HG03521 (cell line): Measurements from ENCODE around the gene AGTRAP.

Source experiments
- ATAC-seq: cut with Tn5 transposase; IDR thresholded peaks from one replicate; pipeline ENCODE4 v1.9.1; 2021; ENCODE audit warnings: mild to moderate bottlenecking, moderate library complexity; ENCODE audit not compliant: unreplicated experiment

The AGTRAP gene

DNA sequence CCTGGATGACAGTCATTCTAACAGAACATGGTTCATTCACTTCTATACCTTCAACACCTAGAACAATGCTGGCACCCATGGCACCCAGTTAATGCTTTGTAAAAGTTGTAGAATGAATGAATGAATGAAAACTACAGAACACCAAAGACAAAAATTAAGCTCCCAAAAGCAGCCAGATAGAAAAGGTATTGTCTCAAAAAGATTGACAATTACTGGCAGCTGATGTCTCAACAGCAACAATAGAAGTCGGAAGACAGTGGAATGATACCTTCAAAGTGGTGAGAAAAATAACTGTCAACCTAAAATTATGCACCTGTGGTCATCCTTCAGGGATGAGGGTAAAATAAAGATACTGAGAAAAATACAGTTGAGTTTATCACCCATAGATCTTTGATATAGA, 21.1 kb downstream of the AGTRAP start:
- ATAC-seq: no peak

DNA sequence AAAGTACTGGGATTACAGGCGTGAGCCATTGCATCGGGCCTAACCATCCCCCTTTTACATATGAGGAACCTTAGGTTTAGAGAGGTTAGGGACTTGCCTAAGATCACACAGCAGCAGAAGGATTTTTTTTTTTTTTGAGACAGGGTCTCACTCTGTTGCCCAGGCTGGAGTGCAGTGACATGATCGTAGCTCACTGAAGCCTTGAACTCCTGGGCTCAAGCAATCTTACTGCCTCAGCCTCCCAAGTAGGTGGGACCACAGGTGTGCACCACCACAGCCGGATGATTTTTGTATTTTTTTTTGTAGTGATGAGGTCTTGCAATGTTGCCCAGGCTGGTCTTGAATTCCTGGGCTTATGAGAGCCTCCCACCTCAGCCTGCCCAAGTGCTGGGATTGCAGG, 23.9 kb downstream of the AGTRAP start:
- no peak for ATAC-seq

DNA sequence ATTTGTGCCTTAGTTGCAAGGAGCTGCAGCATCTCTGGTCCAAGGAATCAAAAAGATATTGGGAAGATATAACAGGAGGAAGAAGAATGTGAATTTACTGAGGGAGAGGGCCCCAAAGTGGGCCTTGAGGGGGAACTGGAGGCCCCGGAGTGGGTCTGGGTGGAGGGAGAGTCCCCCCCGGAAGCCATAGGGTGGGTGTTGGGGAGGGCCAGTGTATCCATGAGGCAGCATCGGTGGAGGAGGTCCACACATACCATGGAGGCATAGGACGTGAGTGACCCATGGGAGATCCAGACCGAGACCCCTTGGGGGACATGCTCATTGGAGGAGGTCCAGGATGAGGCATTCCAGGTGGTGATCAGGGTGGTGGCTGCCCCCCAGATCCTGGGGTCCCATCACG, 25.3 kb downstream of the AGTRAP start:
- no peak for ATAC-seq

DNA sequence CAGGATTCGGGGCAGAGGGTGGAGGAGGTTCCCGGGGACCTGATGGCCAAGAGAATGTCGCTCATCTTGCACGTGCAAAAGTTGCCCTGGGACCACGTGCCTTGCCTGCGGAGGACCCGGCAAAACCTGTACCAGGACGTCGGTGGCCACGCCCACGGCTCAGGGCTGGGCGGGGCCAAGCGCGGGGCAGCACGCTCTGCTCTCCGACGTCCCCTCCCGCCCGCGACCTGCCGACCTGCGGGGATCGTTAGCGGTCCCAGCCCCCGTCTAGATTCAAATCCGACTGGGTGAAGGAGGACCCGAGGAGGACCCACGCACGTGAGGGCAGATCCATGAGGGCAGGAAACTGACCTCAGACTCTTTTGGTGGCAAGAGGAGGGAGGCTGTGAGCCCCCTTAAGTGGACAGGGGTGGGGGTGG, 26.1 kb downstream of the AGTRAP start, which contains the start of gene C1orf167:
TSS of gene C1orf167 (plus strand) at position 206 of the 419 bp plus-strand sequence. CDS start 2,208 bp downstream, outside the sequence.
- ATAC-seq: no peak

DNA sequence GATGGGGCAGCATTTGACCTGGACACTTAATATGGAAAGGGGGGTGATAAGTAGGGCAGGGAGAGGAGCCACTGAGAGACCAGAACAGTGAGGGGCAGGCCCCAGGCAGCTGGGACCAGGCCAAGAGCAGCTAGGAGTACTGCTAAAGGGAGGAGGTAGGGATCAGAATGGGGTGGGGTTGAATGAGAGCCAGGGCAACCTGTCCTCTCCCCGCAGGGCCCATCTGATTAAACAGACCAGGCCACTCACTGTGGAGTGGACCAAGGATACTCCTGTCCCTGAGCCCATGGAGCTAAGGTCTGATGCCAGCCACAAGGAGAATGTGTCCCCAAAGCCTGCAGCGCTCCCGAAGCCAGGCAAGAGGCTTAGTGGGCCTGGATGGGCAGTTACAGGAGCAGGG, 28.2 kb downstream of the AGTRAP start:
- ATAC-seq: no peak

DNA sequence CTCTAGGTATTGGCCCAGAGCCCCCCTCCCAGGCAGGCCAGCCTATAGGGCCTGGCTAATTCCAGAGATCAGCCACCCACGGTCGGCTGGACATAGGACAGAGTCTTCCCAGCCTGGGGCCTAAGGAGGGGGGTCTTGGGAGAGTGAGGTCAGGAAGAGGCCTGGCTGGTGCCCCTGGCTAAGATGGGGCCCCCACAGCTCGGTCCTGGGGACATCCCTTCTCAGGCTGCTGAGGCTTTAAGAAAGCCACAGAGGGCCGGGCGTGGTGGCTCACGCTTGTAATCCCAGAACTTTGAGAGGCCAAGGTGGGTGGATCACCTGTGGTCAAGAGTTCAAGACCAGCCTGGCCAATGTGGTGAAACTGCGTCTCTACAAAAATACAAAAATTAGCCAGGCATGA, 28.6 kb downstream of the AGTRAP start:
- no peak for ATAC-seq

DNA sequence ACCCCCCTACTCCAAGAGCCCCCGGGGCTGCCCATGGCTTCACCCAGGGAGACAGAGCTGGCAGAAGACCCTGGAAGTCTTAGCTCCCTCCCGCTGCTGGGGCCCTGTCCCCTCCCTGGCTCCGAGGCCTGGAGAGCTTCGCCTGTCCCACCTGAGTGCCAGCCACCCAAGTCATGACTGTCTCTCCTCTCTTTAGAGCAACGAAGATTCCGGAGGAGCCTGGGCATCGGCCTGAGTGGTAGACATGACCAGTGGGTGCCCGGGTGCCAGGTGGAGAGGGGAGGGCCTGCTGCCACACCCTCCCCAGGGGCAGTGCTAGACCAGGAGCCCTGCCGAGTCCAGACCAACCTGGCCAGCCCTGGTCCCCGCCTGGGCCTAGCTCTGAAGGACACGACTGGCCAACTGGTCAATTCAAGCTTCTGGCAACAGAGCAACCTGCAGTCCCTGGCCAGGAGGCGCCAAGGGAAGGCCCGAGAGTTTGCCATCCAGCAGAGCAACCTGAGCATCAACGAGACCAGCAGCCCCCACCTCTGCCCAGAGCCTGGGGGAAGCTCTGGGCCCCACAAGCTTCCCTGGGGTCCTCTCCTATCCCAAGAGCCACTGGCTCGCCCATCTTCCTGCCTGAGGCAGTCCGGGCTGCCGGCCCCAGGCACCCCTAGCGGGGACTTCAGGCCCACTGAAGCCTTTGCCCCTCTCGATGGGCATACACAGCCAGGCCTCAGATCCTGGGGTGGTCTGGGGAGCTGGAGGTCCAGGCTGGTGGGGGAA, 29.9 kb downstream of the AGTRAP start:
- no peak for ATAC-seq

DNA sequence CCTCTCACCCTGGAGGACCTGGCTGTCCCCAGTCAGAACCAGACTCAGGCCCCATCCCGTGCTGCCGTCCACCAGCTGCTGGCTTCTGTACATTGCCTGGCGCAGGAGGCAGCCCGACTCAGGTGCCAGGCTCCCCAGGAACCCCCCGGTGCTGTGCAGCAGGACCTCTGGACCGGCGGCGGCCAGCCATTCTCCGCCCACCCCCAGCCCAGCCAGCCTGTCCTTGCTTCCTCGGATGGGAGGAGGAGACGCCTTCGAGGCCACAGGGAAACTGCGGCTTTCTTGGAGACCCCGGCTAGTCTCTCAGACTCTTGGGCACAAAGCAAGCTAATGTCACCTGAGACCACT, 30.5 kb downstream of the AGTRAP start:
- ATAC-seq: no peak

DNA sequence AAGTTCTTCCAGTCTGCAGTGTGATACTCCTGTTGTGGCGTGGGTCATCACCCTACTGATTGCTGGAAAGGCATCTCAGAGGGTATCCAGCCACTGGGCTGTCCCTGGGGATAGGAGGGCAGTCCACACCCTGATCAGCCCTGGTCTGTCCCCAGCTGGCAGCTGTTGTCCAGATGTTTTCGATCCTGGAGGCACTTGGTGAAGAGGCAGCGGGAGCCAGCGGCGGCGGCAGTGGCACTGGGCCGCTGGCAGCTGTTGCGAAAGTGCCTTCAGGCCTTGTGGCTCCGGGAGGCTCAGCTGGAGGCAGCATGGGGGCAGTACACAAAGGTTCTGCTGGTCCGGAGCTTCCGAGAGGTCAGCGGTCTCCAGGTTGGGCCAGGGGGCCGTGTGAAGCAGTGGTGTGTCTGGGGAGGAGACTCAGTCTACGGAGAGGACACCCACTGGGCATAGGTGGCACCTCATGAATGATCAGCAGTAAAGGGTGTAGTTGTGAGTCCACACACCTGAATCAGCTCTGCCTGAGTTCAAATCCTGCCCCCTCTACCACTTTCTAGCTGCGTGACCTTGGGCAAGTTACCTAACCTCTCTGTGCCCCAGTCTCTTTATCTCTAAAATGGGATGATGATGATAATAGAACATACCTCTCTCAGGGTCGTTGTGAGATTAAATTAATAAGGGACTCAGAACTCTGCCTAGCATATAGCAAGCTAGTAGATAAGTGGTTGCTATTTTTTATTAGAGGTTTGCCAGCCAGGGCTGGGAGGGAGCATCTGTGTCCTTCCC, 32.2 kb downstream of the AGTRAP start:
- ATAC-seq: no peak

DNA sequence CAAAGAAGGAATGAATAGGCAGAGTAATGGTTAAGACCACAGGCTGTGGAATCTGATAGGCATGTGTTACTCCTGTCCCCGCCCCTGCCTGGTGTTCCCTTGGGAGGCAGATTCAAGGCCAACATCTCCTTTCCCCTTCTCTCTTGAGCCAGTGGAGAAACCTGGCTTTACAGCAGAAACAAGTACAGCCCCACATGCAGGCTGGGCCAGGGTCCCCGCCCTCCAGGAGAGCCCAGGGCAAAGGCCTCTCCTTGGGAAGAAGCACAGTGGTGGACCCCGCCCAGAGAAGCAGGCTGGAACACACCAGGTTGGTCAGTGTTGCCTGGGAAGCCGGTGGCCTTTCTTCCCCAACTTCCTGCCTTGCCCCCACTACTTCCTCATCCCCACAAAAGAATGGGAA, 32.9 kb downstream of the AGTRAP start:
- no peak for ATAC-seq

DNA sequence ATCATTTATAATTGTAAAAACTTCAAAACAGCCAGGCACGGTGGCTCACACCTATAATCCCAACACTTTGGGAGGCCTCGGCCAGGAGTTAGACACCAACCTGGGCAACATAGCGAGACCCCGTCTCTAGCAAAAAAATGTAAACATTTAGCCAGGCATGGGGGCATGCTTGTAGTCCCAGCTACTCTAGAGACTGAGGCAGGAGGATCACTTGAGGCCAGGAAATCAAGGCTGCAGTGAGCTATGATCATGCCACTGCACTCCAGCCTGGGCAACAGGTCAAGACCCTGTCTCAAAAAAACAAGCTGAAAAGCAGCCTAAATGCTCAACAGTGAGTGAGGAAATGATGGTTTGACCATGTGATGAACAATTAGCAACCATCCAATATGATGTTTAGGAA, 33.3 kb downstream of the AGTRAP start:
- ATAC-seq: no peak

DNA sequence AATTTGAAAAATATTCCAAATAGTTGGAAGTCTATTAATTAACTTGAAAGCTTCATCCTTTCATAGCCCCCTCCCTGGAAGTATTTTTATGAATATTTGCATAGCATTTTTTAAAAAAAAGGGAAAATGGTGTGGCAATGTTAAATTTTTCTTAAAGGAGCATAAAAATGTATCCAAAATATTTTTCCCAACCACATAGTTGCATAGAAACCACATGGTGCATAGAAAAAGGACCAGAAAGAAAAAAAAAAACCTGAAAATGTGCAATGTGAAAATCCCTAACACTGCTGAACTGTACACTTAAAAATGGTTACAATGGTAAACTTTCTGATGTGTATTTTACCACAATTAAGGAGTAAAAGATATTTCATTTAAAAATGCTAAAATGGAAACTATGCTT, 34.1 kb downstream of the AGTRAP start:
- no peak for ATAC-seq

DNA sequence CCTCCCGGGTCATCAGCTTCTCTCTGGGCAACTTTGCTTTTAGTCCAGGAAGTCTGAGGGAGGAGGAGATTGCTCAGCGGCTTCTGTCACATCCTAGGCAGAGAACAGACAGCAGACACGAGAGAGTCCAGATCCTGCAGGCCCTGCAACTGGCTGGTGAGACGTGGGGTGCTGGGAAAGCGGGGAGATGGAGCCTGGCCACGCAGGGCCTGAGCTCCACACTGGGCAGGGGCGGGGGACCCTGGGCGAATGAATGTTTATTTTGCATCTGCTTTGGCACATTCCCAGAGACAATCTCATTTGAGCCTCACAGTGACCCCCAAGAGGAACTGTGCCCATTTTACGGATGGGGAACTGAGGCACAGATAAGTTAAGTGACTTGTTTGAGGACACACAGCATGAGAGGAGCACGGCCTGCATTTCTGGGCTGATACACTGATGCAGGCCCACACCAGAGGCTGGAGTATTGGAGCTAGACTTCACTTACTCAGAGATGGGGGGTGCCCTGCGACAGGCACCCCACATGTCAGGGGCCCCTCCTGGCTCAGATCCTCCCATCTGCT, 35.6 kb downstream of the AGTRAP start:
- ATAC-seq: no peak

DNA sequence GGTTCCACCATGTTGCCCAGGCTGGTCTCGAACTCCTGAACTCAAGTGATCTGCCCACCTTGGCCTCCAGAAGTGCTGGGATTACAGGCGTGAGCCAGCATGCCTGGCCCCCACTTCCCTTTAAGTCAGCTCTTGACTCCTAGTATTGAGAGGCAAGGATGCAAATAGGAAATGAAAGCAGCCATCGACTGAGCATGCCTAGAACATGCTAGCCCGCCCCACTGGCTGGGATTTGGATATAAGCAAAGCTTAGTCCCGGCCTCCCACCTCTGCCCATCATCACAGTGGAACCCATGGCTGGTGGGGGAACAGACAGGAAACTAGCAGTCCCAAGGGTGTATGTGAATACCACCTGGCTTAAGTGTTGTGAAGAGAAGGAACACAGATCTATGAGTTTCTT, 36.5 kb downstream of the AGTRAP start:
- ATAC-seq: no peak

DNA sequence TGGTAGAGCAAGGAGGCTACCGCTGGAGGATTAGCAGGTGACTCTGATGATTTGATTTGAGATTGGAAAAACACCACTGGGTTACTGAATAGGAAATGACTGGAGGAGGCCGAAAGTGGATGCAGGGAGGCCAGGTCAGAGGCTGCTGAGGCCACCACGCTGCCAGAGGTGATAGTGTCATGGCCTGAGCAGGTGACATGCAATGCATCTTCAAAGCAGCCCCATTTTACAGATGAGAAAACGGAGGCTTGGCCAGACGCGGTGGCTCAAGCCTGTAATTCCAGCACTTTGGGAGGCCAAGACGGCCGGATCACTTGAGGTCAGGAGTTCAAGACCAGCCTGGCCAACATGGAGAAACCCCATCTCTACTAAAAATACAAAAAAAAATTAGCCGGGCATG, 38.8 kb downstream of the AGTRAP start:
- no peak for ATAC-seq

DNA sequence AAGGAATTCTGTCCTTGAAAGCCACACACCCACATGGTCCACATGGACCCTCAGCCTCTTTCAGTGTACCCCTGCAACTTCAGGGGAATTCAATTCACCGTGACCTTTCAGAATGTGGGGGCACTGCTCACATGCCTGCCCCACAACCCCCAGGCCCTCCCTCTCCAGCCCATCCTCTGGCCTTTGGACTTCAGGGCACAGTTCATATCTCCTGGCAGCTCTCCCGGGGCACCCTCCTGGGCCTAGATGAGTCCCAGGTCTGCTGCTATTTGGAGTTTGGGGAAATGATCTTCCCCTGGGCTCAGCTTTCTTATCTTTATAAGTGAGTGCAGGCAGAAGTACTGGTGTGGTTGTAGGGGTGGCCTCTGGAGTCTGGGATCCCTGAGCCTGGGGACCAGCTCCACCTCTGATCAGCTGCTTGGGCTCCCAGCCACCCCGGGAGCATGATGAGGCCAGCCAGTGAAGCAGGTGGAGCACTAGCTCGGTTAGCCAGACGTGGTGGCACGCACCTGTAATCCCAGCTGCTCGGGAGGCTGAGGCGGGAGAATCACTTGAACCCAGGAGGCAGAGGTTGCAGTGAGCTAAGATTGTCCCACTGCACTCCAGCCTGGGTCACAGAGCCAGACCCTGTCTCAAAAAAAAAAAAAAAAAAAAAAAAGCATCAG, 41.9 kb downstream of the AGTRAP start:
- no peak for ATAC-seq

DNA sequence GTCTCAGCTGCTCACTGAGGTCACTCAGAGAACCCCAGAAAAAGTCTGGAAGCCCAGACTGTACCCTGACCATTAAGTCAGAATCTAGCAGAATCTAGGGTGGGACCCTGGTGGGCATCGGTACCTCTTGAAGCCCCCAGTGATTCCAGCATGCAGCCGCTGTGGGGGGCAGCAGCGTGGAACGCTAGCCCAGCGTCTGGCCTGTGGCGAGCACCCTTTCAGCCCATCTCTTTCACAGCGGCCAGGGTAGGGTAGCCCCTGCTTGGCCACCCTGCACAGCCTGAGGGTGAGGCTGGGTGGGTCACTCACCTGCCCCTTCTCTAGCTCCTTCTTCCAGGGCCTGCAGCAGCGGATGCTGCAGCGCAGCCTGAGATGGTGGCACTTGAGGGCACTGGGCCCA, 42.4 kb downstream of the AGTRAP start:
- no peak for ATAC-seq

DNA sequence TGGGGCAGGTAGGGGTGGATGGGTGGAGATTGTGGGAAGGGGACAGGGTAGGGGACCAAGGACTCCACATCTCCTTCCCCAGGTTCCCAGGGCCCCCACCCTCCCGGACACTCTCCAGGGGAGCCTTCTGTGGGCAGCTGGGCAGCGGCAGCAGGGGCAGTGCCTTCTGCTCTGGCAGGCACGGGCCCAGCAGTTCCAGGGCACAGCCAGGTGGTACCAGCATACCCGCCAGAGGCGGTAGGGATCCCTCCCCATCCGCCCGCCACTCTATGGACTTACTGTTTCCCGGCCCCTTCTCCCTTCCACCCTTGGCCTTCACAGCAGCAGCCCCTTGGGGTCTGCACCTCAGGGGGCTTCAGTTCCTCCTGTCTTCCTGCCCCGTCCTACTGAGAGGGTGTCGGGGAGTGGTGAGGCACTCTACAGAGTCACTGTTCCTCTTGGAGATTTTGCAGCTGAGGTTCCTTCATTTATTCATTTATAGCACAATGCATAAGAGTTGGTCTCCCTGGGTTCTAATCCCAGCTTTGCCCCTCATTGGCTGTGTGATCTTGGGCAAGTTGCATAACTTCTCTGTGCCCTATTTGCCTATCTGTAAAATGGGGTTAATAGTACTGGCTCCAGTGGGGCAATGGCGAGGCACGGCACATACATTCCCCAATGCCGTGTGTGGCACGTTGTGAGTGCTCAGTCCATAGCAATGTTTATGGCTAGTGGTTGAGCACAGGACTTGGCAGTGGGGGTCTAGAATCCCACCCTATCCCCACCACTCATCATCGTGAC, 43.1 kb downstream of the AGTRAP start:
- no peak for ATAC-seq

DNA sequence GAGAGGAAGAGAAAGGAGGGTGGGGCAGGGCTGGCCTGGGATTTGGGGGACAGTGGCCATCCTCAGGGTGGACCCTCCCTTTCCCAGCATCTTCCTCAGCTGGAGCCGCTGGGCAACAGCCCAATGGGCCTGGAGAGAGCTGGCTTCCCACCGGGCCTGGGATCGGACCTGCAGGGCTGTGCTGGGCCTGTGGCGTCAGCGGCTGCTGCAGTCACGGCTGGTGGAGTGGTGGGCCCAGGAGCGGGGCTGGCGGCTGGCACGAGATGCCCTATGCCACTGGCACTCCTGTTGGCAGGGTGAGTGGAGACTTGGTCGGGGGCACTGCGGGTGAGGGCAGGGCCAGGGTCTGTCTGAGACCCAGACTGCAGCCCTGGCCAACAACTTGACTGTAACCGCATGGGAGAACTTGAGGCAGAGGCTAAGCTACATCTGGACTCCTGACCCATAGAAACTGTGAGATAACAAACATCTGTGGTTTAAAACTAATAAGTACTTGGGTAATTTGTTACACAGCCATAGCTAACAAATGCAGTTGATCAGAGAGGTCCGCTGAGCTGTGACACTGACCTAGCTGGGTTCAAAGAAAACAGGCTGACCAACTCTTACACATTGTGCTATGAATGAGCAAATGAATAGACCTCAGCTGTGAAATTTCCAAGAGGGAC, 43.9 kb downstream of the AGTRAP start:
- no peak for ATAC-seq
